HepG2 (cell line): ENCODE results near the gene GTF3C5. TPM values are rescaled to one million over a fixed set of nuclear protein-coding genes. Genes with fewer than 3 reads are reported as not detected.
A peak's percentile ranks its signal among the peaks of the same experiment; 100 is the strongest.

Source experiments
- CCDC6 ChIP-seq: sonication (generic); formaldehyde crosslinking; IDR thresholded peaks from 2 replicates; pipeline ENCODE4 v1.8.1; 2022; ENCODE audit warnings: mild to moderate bottlenecking, missing genetic modification reagents, moderate library complexity
- E2F2 ChIP-seq: sonication (generic); formaldehyde crosslinking; IDR thresholded peaks from 2 replicates; pipeline ENCODE4 v1.4.0; 2020; ENCODE audit warnings: missing genetic modification reagents, borderline replicate concordance
- KDM1A ChIP-seq: IDR thresholded peaks from 2 replicates; pipeline ENCODE4 v1.6.1; 2016; ENCODE audit warnings: missing compliant biosample characterization
- KMT2A ChIP-seq: sonication (generic); formaldehyde crosslinking; IDR thresholded peaks from 2 replicates; pipeline ENCODE4 v1.4.0; 2020; ENCODE audit warnings: missing genetic modification reagents
- MEF2D ChIP-seq: sonication (generic); formaldehyde crosslinking; IDR thresholded peaks from 2 replicates; pipeline ENCODE4 v1.5.1; 2020; ENCODE audit warnings: mild to moderate bottlenecking, missing genetic modification reagents
- ZNF614 ChIP-seq: IDR thresholded peaks from 2 replicates; pipeline ENCODE4 v1.6.1; 2018; ENCODE audit warnings: missing biosample characterization, missing genetic modification reagents, inconsistent platforms, borderline replicate concordance
- ZNF616 ChIP-seq: sonication (generic); formaldehyde crosslinking; IDR thresholded peaks from 2 replicates; pipeline ENCODE4 v1.5.0; 2020; ENCODE audit warnings: low read depth, mild to moderate bottlenecking, missing genetic modification reagents
- ZNF776 ChIP-seq: sonication (generic); formaldehyde crosslinking; IDR thresholded peaks from 2 replicates; pipeline ENCODE4 v1.4.0; 2020; ENCODE audit warnings: mild to moderate bottlenecking, missing genetic modification reagents
- polyA plus RNA-seq, 8 experiments: library from polyadenylated mRNA; depleted of rRNA in 3 of 8; stranded (reverse) in 7 of 8; unstranded in 1 of 8; fragments of >200 nt; fragmentation: Illumina TruSeq in 4 of 8; extraction: Trizol in 4 of 8; gene quantifications; 2 replicates each; pipeline versions ENCODE4 v1.2.1 to v1.2.3, GENCODE V29; 2011 to 2016; ENCODE audit warnings: low read depth in 4 of 8, missing spikeins in 1 of 8, mixed read lengths in 1 of 8; ENCODE audit not compliant: insufficient read depth in 1 of 8
- total RNA-seq, 5 experiments: library from RNA; depleted of rRNA; stranded (reverse); fragments of >200 nt; fragmentation: Illumina TruSeq; extraction: Trizol; gene quantifications; 2 replicates each; pipeline ENCODE4 v1.2.3, GENCODE V29; 2016; ENCODE audit warnings: low read depth in 1 of 5
- TF ChIP-seq, protein P1 (sequence below): sonication (generic); formaldehyde crosslinking; IDR thresholded peaks from 2 replicates; pipeline ENCODE4 v1.5.1; 2020; ENCODE audit warnings: missing genetic modification reagents, mild to moderate bottlenecking, borderline replicate concordance

Gene GTF3C5
- total and polyA plus RNA-seq, 2 of the 13 experiments (the other 11 are each of a cell fraction or from before 2014, with no cell fraction given) = 66.9 to 92.6 TPM

GRCh38 chr9:133030317-133031129 lies at the start of gene GTF3C5 (continued):
- TF ChIP-seq, protein P1, sequence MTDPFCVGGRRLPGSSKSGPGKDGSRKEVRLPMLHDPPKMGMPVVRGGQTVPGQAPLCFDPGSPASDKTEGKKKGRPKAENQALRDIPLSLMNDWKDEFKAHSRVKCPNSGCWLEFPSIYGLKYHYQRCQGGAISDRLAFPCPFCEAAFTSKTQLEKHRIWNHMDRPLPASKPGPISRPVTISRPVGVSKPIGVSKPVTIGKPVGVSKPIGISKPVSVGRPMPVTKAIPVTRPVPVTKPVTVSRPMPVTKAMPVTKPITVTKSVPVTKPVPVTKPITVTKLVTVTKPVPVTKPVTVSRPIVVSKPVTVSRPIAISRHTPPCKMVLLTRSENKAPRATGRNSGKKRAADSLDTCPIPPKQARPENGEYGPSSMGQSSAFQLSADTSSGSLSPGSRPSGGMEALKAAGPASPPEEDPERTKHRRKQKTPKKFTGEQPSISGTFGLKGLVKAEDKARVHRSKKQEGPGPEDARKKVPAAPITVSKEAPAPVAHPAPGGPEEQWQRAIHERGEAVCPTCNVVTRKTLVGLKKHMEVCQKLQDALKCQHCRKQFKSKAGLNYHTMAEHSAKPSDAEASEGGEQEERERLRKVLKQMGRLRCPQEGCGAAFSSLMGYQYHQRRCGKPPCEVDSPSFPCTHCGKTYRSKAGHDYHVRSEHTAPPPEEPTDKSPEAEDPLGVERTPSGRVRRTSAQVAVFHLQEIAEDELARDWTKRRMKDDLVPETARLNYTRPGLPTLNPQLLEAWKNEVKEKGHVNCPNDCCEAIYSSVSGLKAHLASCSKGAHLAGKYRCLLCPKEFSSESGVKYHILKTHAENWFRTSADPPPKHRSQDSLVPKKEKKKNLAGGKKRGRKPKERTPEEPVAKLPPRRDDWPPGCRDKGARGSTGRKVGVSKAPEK (CRISPR knock-in tag) = peak; percentile 39; the same call in 1 of the 2 replicates
- TF ChIP-seq ZNF776 (CRISPR knock-in tag) (no peak), E2F2 (CRISPR knock-in tag) (no peak), CCDC6 (CRISPR knock-in tag) (peak; percentile 4; the same call in 1 of the 2 replicates), KDM1A (CRISPR knock-in tag) (no peak), ZNF616 (CRISPR knock-in tag) (0 out of 2 replicates have a peak, but pooled peaks have one; percentile 49), KMT2A (CRISPR knock-in tag) (peak; percentile 92), ZNF614 (peak; percentile 42; the same call in 1 of the 2 replicates), MEF2D (CRISPR knock-in tag) (peak; percentile 78)
